Gastrocnemius medialis (tissue), 4 donors: ENCODE measurements around the gene PDIA4. TPM values are rescaled to one million over a fixed set of nuclear protein-coding genes. Genes with fewer than 3 reads are reported as not detected.
"Not testable (repeated sequence)": the region's sequence is repeated elsewhere in the genome, so short reads cannot be mapped to it uniquely, and the experiment has no call there.

Experiments used
- ATAC-seq, 2 donors: fragments of 150-250 bp; one replicate each; pipeline ENCODE4 v1.9.1; 2016
- DNase-seq, 2 donors: peaks; one replicate each; pipeline ENCODE4 v3.0.0-alpha.2; 2019
- H3K27ac ChIP-seq, 4 donors: fragments of 200-600 bp; sonication (generic); 1 replicate in 1 of 4; 2 replicates in 3 of 4; pipeline ENCODE4 v1.5.1; 2016 to 2018; ENCODE audit warnings: mild to moderate bottlenecking in 2 of 4, moderate library complexity in 1 of 4
- H3K27me3 ChIP-seq, 3 donors: fragments of 200-600 bp; sonication (generic) in 2 of 3; 1 replicate in 1 of 3; 2 replicates in 2 of 3; pipeline versions ENCODE4 v1.5.1 to v1.6.0; 2016 to 2019; ENCODE audit warnings: mild to moderate bottlenecking in 1 of 3, moderate library complexity in 1 of 3
- H3K36me3 ChIP-seq, 2 donors: fragments of 200-600 bp; sonication (generic) in 1 of 2; one replicate each; pipeline ENCODE4 v1.5.1; 2017 to 2018
- H3K4me1 ChIP-seq, 2 donors: fragments of 200-600 bp; sonication (generic) in 1 of 2; one replicate each; pipeline ENCODE4 v1.5.1; 2016 to 2017; ENCODE audit warnings: mild to moderate bottlenecking in 2 of 2
- H3K4me3 ChIP-seq, 4 donors: fragments of 200-600 bp; sonication (generic) in 3 of 4; 1 replicate in 1 of 4; 2 replicates in 3 of 4; pipeline ENCODE4 v1.5.1; 2016 to 2019; ENCODE audit warnings: mild to moderate bottlenecking in 2 of 4
- H3K9me3 ChIP-seq, 3 donors: fragments of 200-600 bp; sonication (generic) in 2 of 3; 1 replicate in 1 of 3; 2 replicates in 2 of 3; pipeline ENCODE4 v1.5.1; 2016 to 2019
- CTCF ChIP-seq, 5 experiments: fragments of 450-650 bp in 3 of 5; fragments of 200-600 bp in 2 of 5; sonication (generic) in 2 of 5; IDR thresholded peaks in 4 of 5; conservative IDR thresholded peaks in 1 of 5; 1 replicate in 4 of 5; 2 replicates in 1 of 5; pipeline ENCODE4 v1.5.1; 2016 to 2019; ENCODE audit warnings: antibody characterized with exemption in 5 of 5, mild to moderate bottlenecking in 3 of 5, moderate library complexity in 3 of 5
- POLR2A ChIP-seq, 2 donors: fragments of 450-650 bp; IDR thresholded peaks; one replicate each; pipeline ENCODE4 v1.6.1; 2017; ENCODE audit warnings: antibody characterized with exemption in 2 of 2, mild to moderate bottlenecking in 2 of 2, moderate library complexity in 2 of 2
- in situ Hi-C, 4 donors: fragments of 200-750 bp; cut with MboI; loops; one replicate each; pipeline versions ENCODE4 v1.15.0 to v1.8.0; 2017; ENCODE audit warnings: low sequenced_read_pairs in 4 of 4
- intact Hi-C: fragments of 100-400 bp; cut with DNase I; formaldehyde crosslinking; loops from one replicate; pipeline ENCODE4 v1.15.1; 2023; ENCODE audit warnings: low total_unique reads
- total RNA-seq, 4 donors: library from RNA; depleted of rRNA; stranded (reverse); fragments of >200 nt; gene quantifications; one replicate each; pipeline versions ENCODE4 v1.1.0 to v1.2.3, GENCODE V29; 2016

The PDIA4 gene
- total RNA-seq, 4 donors from 2014 or later = 10.8 to 19.6 (median 14.2) TPM

DNA sequence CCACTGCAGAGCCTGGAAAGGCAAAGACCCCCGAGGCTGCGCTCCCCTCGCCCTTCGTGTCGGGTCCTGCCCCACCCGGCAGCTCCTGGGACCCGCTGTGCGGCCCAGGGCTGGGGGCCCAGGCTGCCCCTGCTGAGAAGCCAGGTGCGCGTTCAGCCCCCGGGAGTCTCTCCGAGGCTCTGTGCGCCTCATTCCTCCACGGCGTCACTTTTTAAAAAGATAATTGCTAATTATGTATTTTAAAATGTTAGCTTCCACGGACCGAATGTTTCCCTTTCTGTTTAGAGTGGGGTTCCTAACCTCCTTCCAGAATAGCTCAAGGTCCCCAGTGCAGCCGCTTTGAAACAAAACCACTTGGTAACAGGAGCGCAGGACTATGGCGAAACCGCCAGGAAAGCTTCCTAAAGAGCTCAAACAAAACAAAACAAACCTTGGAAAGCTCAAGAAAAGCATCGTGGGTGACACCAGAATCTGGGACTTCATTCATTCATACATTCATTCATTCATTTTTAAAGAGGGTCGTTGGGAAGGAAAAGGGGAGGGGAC lies 45.6 kb downstream of the PDIA4 start:
- Histone ChIP-seq H3K27ac (peak overlapping the region in 2 of 4 donors; percentile 9 to 33), H3K36me3 (no peaks in the 10 kb centered on the region), H3K9me3 (no peaks in the 10 kb centered on the region), H3K4me3 (peak overlapping the region; percentile 57 to 70 (median 58)), H3K27me3 (no peaks in the 10 kb centered on the region), H3K4me1 (peaks cover 16 to 31% of the 10 kb centered on the region in 2 donors)
- intact Hi-C loops (no loop called here), in situ Hi-C loops (no loop called here)
- DNase-seq (no peak), ATAC-seq (no peak)
- TF ChIP-seq POLR2A (IDR thresholded peaks at IDR 0.05) = no peak
- TF ChIP-seq CTCF (IDR thresholded peaks at IDR 0.05 in 4 of 5, conservative IDR thresholded peaks at IDR 0.05 in 1 of 5) = no peak

GRCh38 chr7:148979827-148980226 lies 48.5 kb downstream of the PDIA4 start:
- in situ Hi-C loops = no loop called here
- DNase-seq = no peak

DNA sequence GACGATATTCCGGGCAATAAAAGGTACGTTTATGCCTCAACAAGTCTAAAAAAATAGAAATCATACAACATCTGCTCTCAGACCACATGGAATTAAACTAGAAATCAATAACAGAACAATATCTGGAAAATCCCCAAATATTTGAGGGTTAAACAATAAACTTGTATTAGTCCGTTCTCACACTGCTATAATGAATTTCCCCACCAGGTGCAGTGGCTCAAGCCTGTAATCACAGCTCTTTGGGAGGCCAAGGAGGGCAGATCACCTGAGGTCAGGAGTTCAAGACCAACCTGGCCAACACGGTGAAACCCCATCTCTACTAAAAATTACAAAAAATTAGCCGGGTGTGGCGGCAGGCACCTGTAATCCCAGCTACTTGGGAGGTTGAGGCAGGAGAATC lies 49.2 kb downstream of the PDIA4 start:
- in situ Hi-C loops, H3K4me3 ChIP-seq, intact Hi-C loops, ATAC-seq, H3K27me3 ChIP-seq, DNase-seq, H3K9me3 ChIP-seq, H3K36me3 ChIP-seq, H3K27ac ChIP-seq: not testable (repeated sequence)
- peaks cover 8 to 16% of the 10 kb centered on the region in 2 donors for H3K4me1 ChIP-seq

More at GRCh38 chr7:148979827-148980226, 48.5 kb downstream of the PDIA4 start:
- no peak overlapping the region for H3K4me3 ChIP-seq
- intact Hi-C loops = no loop called here
- no peaks in the 10 kb centered on the region for H3K36me3 ChIP-seq
- no peaks in the 10 kb centered on the region for H3K9me3 ChIP-seq
- peaks cover 11 to 24% of the 10 kb centered on the region in 2 donors for H3K4me1 ChIP-seq
- H3K27me3 ChIP-seq = peaks cover 0 to 2% (median 0%) of the 10 kb centered on the region in 3 donors
- TF ChIP-seq CTCF (IDR thresholded peaks at IDR 0.05 in 4 of 5, conservative IDR thresholded peaks at IDR 0.05 in 1 of 5) (no peak), POLR2A (IDR thresholded peaks at IDR 0.05) (no peak)
- no peak for ATAC-seq
- H3K27ac ChIP-seq = no peak overlapping the region

DNA sequence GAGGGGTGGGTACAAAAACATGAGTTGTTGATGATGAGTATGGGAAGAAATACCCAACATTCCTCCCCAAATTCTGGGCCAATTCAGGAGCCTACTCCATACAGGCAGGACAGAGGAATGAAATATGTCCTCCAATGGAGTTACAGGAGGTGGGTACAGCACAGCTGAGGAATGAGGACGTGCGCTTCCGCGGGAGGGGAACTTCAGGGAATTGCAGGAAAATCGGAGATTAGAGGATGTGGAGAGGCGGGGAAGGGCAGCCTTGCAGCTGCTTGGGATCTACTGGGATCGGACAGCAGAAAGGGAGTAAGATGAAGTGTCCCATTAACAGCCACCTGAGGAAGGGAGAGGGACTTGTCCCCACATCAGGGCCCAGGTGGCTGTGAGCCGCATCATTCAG lies 50.2 kb downstream of the PDIA4 start:
- Histone ChIP-seq H3K9me3 (no peaks in the 10 kb centered on the region), H3K27ac (no peak overlapping the region), H3K27me3 (peaks cover 0 to 2% (median 0%) of the 10 kb centered on the region in 3 donors), H3K4me3 (no peak overlapping the region), H3K36me3 (no peaks in the 10 kb centered on the region), H3K4me1 (peaks cover 3 to 8% of the 10 kb centered on the region in 2 donors)
- intact Hi-C loops (no loop called here), in situ Hi-C loops (no loop called here)
- ATAC-seq (no peak), DNase-seq (no peak)
- TF ChIP-seq POLR2A (IDR thresholded peaks at IDR 0.05) = no peak

DNA sequence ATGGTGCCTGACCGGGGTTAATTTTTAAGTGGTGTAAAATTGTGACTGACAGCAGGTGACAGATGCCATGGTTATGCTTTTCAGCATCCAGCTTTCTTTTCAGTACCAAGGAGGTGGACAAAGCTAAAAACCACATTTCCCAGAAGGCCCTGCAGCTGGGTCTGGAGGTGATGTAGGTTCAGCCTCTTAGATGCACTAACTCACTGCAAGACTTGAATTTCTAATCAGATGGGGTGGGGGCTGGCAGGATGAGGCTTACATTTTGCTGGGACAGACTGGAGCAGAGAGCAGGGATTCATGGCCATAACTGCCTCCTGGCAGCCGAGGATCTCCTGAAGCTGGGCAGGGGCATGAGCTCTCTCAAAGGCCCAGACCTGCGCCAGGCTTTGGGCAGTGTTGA lies 52.4 kb downstream of the PDIA4 start:
- Histone ChIP-seq H3K9me3 (no peaks in the 10 kb centered on the region), H3K36me3 (no peaks in the 10 kb centered on the region), H3K27me3 (peaks cover 0 to 2% (median 0%) of the 10 kb centered on the region in 3 donors), H3K4me3 (no peak overlapping the region), H3K27ac (no peak overlapping the region), H3K4me1 (no peaks in the 10 kb centered on the region)
- ATAC-seq (no peak), DNase-seq (no peak)
- in situ Hi-C loops (no loop called here), intact Hi-C loops (no loop called here)
- TF ChIP-seq CTCF (IDR thresholded peaks at IDR 0.05 in 4 of 5, conservative IDR thresholded peaks at IDR 0.05 in 1 of 5) (no peak), POLR2A (IDR thresholded peaks at IDR 0.05) (no peak)

GRCh38 chr7:148973256-148973655 lies 55.0 kb downstream of the PDIA4 start:
- no peaks in the 10 kb centered on the region for H3K36me3 ChIP-seq
- DNase-seq = no peak
- no peak overlapping the region for H3K27ac ChIP-seq
- intact Hi-C loops (no loop called here), in situ Hi-C loops (loop anchor here in 2 of 4 donors (25.0 kb wide), 2 partner anchors 111 to 261 kb away; no protein-coding TSS in a partner anchor)
- no peak overlapping the region for H3K4me3 ChIP-seq
- no peak for TF ChIP-seq POLR2A (IDR thresholded peaks at IDR 0.05)
- TF ChIP-seq CTCF (IDR thresholded peaks at IDR 0.05 in 4 of 5, conservative IDR thresholded peaks at IDR 0.05 in 1 of 5) = no peak
- no peaks in the 10 kb centered on the region for H3K9me3 ChIP-seq
- peaks cover 0 to 2% (median 0%) of the 10 kb centered on the region in 3 donors for H3K27me3 ChIP-seq
- no peak for ATAC-seq
- no peaks in the 10 kb centered on the region for H3K4me1 ChIP-seq
